ENCODE results near the gene FAM193B.
"Not testable (repeated sequence)": the region's sequence is repeated elsewhere in the genome, so short reads cannot be mapped to it uniquely, and the experiment has no call there.

FAM193B gene

GRCh38 chr5:177578316-177578715, 24.0 kb upstream of the FAM193B start:
- FAIRE-seq, result no peak
- no peak for DNase-seq (ENCODE audit: insufficient read length, low spot score)

GRCh38 chr5:177576169-177576568, 21.8 kb upstream of the FAM193B start:
- DNase-seq (ENCODE audit: insufficient read length, low spot score) (no peak), FAIRE-seq (no peak)

GRCh38 chr5:177575488-177575887, 21.1 kb upstream of the FAM193B start:
- FAIRE-seq (no peak), DNase-seq (ENCODE audit: insufficient read length, low spot score) (no peak)

GRCh38 chr5:177569894-177570293, 15.5 kb upstream of the FAM193B start:
- no peak for DNase-seq (ENCODE audit: insufficient read length, low spot score)
- no peak for FAIRE-seq

GRCh38 chr5:177568326-177568725, 14.0 kb upstream of the FAM193B start:
- FAIRE-seq (no peak), DNase-seq (ENCODE audit: insufficient read length, low spot score) (no peak)

- DNase-seq (ENCODE audit: insufficient read length, low spot score) (no peak), FAIRE-seq (no peak)
These were observed 10.7 kb upstream of the FAM193B start for GRCh38 chr5:177565046-177565445.

- FAIRE-seq; DNase-seq (ENCODE audit: insufficient read length, low spot score): not testable (repeated sequence)
These were observed 5.1 kb upstream of the FAM193B start for GRCh38 chr5:177559446-177559941.

GRCh38 chr5:177557796-177558195, 3.4 kb upstream of the FAM193B start:
- DNase-seq (ENCODE audit: insufficient read length, low spot score), result no peak
- no peak for FAIRE-seq

GRCh38 chr5:177557041-177557647, 2.8 kb upstream of the FAM193B start:
- FAIRE-seq (no peak), DNase-seq (ENCODE audit: insufficient read length, low spot score) (peak; percentile 82)

GRCh38 chr5:177555665-177556064, 1.3 kb upstream of the FAM193B start:
- DNase-seq (ENCODE audit: insufficient read length, low spot score) (no peak), FAIRE-seq (no peak)

GRCh38 chr5:177555228-177555627, 865 bp upstream of the FAM193B start:
- DNase-seq (ENCODE audit: insufficient read length, low spot score) (no peak), FAIRE-seq (no peak)

- peak; percentile 38 for DNase-seq (ENCODE audit: insufficient read length, low spot score)
- no peak for FAIRE-seq
These were observed 513 bp downstream of the FAM193B start for GRCh38 chr5:177553671-177554429.

GRCh38 chr5:177552839-177553455, 1.4 kb downstream of the FAM193B start:
- no peak for FAIRE-seq
- no peak for DNase-seq (ENCODE audit: insufficient read length, low spot score)

GRCh38 chr5:177550122-177550521, 4.2 kb downstream of the FAM193B start:
- DNase-seq (ENCODE audit: insufficient read length, low spot score) (no peak), FAIRE-seq (no peak)

GRCh38 chr5:177548495-177548894, 5.9 kb downstream of the FAM193B start:
- no peak for DNase-seq (ENCODE audit: insufficient read length, low spot score)
- FAIRE-seq, result no peak

GRCh38 chr5:177547736-177548135, 6.6 kb downstream of the FAM193B start:
- DNase-seq (ENCODE audit: insufficient read length, low spot score) (no peak), FAIRE-seq (no peak)

- DNase-seq (ENCODE audit: insufficient read length, low spot score) (peak; percentile 80), FAIRE-seq (peak; percentile 88)
These were observed 8.1 kb downstream of the FAM193B start for GRCh38 chr5:177546258-177546741.

- DNase-seq (ENCODE audit: insufficient read length, low spot score), result no peak
- no peak for FAIRE-seq
These were observed 8.7 kb downstream of the FAM193B start for GRCh38 chr5:177545487-177546257.

- FAIRE-seq, result no peak
- no peak for DNase-seq (ENCODE audit: insufficient read length, low spot score)
These were observed 11.4 kb downstream of the FAM193B start for GRCh38 chr5:177542816-177543465.

GRCh38 chr5:177540438-177540837, 13.9 kb downstream of the FAM193B start:
- FAIRE-seq (no peak), DNase-seq (ENCODE audit: insufficient read length, low spot score) (no peak)

All from HTR-8/SVneo (cell line).